Colonic mucosa (tissue), 4 donors: Measurements from ENCODE around the gene BAG1. TPM values are rescaled to one million over a fixed set of nuclear protein-coding genes. Genes with fewer than 3 reads are reported as not detected.
A peak's percentile ranks its signal among the peaks of the same experiment; 100 is the strongest.

Experiments
- DNase-seq: peaks from one replicate; pipeline ENCODE4 v3.0.0-alpha.2; 2020
- H3K27ac ChIP-seq: fragments of 200-600 bp; one replicate; pipeline ENCODE4 v1.8.0; 2021
- H3K27me3 ChIP-seq: fragments of 200-600 bp; one replicate; pipeline ENCODE4 v1.8.0; 2021
- H3K36me3 ChIP-seq: fragments of 200-600 bp; one replicate; pipeline ENCODE4 v1.8.0; 2021
- H3K4me1 ChIP-seq: fragments of 200-600 bp; one replicate; pipeline ENCODE4 v1.8.0; 2021; ENCODE audit warnings: mild to moderate bottlenecking
- H3K4me3 ChIP-seq: fragments of 200-600 bp; one replicate; pipeline ENCODE4 v1.8.0; 2021
- H3K9ac ChIP-seq, 2 donors: one replicate each; pipeline ENCODE4 v1.7.0; 2013; ENCODE audit warnings: control low read depth in 2 of 2, low read depth in 2 of 2, low read length in 2 of 2
- H3K9me3 ChIP-seq: fragments of 200-600 bp; one replicate; pipeline ENCODE4 v1.8.0; 2021
- CTCF ChIP-seq: fragments of 200-600 bp; IDR thresholded peaks from one replicate; pipeline ENCODE4 v1.8.0; 2022; ENCODE audit warnings: antibody characterized with exemption, mild to moderate bottlenecking
- intact Hi-C: fragments of 100-400 bp; cut with DNase I; formaldehyde crosslinking; loops from one replicate; pipeline ENCODE4 v1.14.1; 2022
- total RNA-seq, 2 donors: library from RNA; stranded (reverse); fragmentation: NEBNext Ultra II Directional in 1 of 2; extraction: Animal tissue kit (Norgen Biotek cat#: 25700) in 1 of 2; gene quantifications; one replicate each; pipeline ENCODE4 v1.2.1, GENCODE V29; 2021
- donor health status: healthy.
- donor health status: DM: no; HTN: no; CAD: no.
- donor health status: DM: no; HTN: no; CAD: no.

Gene BAG1
- total RNA-seq, 2 donors from 2014 or later = 117 to 122 TPM

GRCh38 chr9:33245341-33245740 is 19.2 kb downstream of the BAG1 start:
- Histone ChIP-seq H3K36me3 (no peaks in the 10 kb centered on the region), H3K4me1 (no peaks in the 10 kb centered on the region), H3K27me3 (no peaks in the 10 kb centered on the region), H3K9ac (no peak overlapping the region), H3K27ac (no peak overlapping the region), H3K4me3 (no peak overlapping the region), H3K9me3 (no peaks in the 10 kb centered on the region)
- no peak for DNase-seq
- TF ChIP-seq CTCF = no peak
- intact Hi-C loops = no loop called here

- peak overlapping the region; percentile 40 for H3K27ac ChIP-seq
Measured at GRCh38 chr9:33244137-33244784, 20.2 kb downstream of the BAG1 start.

GRCh38 chr9:33242609-33243134 is 21.8 kb downstream of the BAG1 start:
- Histone ChIP-seq H3K4me1 (no peaks in the 10 kb centered on the region), H3K4me3 (no peak overlapping the region), H3K27ac (no peak overlapping the region), H3K27me3 (no peaks in the 10 kb centered on the region), H3K9ac (no peak overlapping the region), H3K9me3 (no peaks in the 10 kb centered on the region), H3K36me3 (no peaks in the 10 kb centered on the region)
- intact Hi-C loops = no loop called here
- DNase-seq = no peak
- TF ChIP-seq CTCF = no peak

More at GRCh38 chr9:33244137-33244784, 20.2 kb downstream of the BAG1 start:
- Histone ChIP-seq H3K9me3 (no peaks in the 10 kb centered on the region), H3K4me1 (no peaks in the 10 kb centered on the region), H3K36me3 (no peaks in the 10 kb centered on the region), H3K4me3 (no peak overlapping the region), H3K27me3 (no peaks in the 10 kb centered on the region), H3K9ac (no peak overlapping the region)
- DNase-seq = peak; percentile 24
- intact Hi-C loops = no loop called here
- TF ChIP-seq CTCF = no peak

- Histone ChIP-seq H3K4me3 (no peak overlapping the region), H3K4me1 (no peaks in the 10 kb centered on the region), H3K9ac (no peak overlapping the region), H3K9me3 (no peaks in the 10 kb centered on the region), H3K36me3 (no peaks in the 10 kb centered on the region), H3K27ac (peak overlapping the region; percentile 40), H3K27me3 (no peaks in the 10 kb centered on the region)
- TF ChIP-seq CTCF = no peak
- intact Hi-C loops = no loop called here
- no peak for DNase-seq
Measured at GRCh38 chr9:33241298-33241697, 23.2 kb downstream of the BAG1 start.

- peak; percentile 52 for DNase-seq
- no peaks in the 10 kb centered on the region for H3K4me1 ChIP-seq
- TF ChIP-seq CTCF = no peak
- H3K27me3 ChIP-seq = no peaks in the 10 kb centered on the region
- H3K9me3 ChIP-seq = no peaks in the 10 kb centered on the region
- H3K36me3 ChIP-seq = no peaks in the 10 kb centered on the region
- H3K27ac ChIP-seq = peak within 1 kb of the TSS; percentile 40
- H3K9ac ChIP-seq = peak within 1 kb of the TSS in 1 of 2 donors; percentile 44
- no peak within 1 kb of the TSS for H3K4me3 ChIP-seq
- intact Hi-C loops = no loop called here
Measured at GRCh38 chr9:33239921-33240320, 24.6 kb downstream of the BAG1 start, which contains the start of gene SPINK4. Gene SPINK4 (plus strand): TSS chr9:33240167. CDS start chr9:33240209, 42 bp downstream.
